Stimulated activated CD8-positive, alpha-beta memory T cell treated with anti-CD3 and anti-CD28 coated beads, Interleukin-4, amount 100 ng/mL, for 4 hours (primary cell): ENCODE results near the gene AADACL4.
"Not testable (repeated sequence)": the region's sequence is repeated elsewhere in the genome, so short reads cannot be mapped to it uniquely, and the experiment has no call there.

Experiments used
- DNase-seq, 2 donors: peaks; one replicate each; pipeline ENCODE4 v3.0.0-alpha.2; 2020; ENCODE audit warnings: low read depth in 2 of 2, low spot score in 1 of 2

Gene AADACL4

GRCh38 chr1:12657885-12658512, 14.1 kb downstream of the AADACL4 start:
- not testable (repeated sequence) for DNase-seq

- peak; percentile 35 to 58 for DNase-seq
These were observed 14.9 kb downstream of the AADACL4 start for GRCh38 chr1:12658531-12659453.

DNA sequence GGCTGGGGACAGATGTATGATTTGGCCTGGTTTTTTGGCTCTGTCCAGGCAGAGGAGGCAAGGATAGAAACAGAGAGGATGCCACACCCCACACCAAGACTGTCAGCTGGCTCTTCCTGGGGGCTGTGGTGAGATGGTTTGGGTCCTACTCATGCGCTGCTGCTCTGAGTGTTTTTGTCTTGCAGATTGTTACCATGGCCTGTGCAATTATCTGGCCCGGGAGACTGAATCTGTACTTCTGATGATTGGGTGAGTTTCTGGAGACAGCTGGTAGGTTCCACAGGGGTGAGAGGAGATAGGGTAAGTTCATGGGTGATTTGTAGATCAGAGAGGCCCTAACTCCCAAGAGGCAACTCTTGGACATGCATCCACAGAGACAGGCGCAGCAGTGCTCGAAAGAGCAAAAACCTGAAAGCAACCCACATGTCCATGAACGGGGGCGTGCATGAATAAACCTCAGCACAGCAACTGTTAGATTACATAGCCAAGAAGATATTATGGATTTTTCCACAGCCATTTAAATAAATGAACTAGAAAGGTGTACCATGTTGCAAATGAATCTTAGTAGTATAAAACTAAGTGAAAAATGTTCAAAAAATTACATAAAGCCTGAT, 17.8 kb downstream of the AADACL4 start:
- no peak for DNase-seq

DNA sequence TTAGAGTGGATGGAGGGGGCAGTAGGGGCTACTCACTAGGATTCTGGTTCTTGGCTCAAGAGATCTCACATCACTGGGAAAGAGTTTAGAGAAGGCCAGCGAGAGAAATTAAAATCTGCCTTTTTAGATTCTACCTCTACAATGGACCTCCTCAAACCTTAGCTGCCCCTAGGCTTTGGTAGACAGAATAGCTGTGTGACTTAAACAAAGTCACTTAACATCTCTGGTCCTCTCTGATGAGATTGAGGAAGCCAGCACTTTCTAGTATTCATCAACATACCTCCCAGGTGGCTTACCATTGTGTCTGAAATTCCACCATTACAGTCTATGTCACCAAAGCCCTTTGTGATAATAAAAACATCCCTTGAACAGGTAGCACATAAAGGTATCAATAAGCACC, 18.7 kb downstream of the AADACL4 start:
- DNase-seq, result no peak

DNA sequence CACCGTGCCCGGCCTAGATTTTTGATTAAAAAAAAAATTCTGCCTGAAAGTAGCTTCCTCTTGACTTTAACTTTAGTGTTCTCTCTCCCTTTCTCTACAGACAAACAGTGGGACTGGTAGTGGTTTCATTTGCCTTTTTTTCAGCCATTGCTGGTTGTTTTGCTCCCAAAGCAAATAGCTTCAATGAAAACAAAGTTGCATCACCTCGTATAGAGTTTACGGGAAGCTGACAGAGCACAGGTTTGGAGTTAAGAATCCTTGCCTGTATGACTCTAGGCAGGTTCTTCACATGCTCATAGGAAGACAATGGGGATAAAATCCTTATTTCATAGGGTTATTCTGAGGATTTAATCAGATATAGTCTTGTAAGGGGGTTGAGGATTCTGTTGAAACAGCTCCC, 21.6 kb downstream of the AADACL4 start:
- DNase-seq, result no peak

DNA sequence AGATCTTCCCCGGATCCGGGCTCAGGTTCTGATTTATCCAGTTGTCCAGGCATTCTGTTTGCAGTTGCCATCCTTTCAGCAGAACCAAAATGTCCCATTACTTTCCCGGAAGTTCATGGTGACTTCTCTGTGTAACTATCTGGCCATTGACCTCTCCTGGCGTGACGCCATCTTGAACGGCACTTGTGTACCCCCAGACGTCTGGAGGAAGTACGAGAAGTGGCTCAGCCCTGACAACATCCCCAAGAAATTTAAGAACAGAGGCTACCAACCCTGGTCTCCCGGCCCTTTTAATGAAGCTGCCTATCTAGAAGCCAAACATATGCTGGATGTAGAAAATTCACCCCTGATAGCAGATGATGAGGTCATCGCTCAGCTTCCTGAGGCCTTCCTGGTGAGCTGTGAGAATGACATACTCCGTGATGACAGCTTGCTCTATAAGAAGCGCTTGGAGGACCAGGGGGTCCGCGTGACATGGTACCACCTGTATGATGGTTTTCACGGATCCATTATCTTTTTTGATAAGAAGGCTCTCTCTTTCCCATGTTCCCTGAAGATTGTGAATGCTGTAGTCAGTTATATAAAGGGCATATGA, 22.4 kb downstream of the AADACL4 start:
- DNase-seq, result no peak

DNA sequence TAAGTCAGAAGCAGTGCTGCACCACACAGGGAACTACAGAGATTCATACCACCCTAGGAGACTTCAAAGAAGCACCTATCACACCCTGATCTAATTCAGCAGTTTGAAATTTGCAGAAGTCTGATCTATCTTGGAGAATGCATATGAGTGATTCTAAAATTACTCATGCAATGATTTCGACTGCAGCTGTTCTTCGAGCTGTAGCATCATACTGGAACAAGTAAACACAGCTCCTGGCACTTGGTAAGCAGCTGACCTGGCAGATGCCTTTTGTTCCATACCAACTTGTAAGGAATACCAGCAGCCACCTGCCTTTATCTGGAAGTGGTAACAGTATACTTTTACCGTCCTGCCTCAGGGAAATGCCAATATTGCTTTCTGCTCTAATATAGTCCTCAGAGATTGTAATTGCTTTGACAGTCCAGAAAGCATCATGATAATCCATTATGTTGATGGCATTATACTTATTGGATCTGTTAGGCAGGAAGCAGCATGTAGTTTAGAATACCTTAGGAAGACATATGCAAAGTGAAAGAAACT, 25.7 kb downstream of the AADACL4 start:
- DNase-seq, result no peak

DNA sequence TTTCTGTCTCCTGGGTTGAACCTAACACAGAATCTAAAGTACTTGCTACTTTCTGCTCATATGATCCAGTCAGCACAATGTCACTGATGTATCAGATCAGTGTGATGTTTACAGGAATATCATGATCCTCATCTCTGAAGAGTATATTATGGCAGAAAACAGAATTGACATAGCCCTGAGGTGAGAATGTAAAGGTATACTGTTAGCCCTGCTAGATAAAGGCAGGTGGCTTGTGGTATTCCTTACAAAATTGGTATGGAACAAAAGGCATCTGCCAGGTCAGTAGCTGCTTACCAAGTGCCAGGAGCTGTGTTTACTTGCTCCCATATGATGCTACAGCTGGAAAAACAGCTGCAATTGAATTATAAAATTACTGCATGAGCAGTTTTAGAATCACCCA, 30.5 kb downstream of the AADACL4 start:
- DNase-seq, result no peak

GRCh38 chr1:12676122-12676521, 32.2 kb downstream of the AADACL4 start:
- not testable (repeated sequence) for DNase-seq

DNA sequence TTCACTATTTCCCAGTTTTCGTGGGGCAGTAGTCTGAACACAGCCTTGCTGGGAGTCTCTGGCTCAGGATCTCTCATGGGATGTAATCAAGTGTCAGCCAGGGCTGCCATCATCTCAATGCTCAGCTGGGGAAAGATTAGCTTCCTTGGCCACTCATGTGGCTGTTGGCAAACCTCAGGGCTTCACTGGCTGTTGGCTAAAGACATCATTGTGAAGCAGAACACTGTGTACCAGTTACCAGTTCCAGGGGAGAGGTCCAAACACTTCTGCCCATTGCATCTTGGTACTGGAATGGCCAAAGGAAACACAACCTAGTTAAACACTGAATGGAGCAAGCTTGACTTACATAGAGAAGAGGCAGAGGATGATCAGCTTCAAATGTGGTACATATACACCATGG, 33.7 kb downstream of the AADACL4 start:
- no peak for DNase-seq

DNA sequence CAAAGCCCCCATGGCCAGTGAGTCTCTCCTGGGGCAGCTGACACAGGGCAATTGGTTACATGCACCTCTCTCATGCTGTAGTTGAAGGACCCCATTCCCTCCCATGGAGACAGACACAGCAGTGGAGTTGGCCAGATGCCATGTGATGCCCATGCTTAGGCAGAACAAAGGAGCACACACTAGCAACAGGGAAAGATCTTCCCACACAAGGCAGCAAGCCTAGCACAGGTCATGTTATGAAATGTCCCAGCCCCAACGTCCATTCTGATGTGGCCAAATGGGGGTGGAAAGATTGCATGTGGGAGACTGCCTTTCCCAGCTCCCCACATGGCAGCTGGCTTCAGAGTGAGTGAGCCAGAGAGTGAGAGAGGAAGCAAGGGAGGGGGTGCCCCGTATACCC, 34.5 kb downstream of the AADACL4 start:
- DNase-seq, result no peak

DNA sequence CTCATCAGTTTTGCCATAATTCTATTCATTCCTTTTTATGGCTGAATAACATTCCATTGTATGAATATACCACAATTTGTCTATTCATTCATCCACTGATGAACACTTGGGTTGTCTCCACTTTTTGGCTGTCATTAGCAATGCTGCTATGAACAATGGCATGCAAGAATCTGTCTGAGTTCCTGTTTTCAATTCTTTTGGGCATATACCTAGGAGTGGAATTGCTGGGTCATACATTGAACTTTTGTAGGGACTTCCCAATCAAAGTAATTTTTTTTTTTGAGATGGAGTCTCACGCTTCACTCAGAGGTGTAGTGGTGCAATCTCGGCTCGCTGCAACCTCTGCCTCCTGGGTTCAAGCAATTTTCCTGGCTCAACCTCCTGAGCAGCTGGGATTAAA, 34.9 kb downstream of the AADACL4 start:
- no peak for DNase-seq

- DNase-seq, result no peak
These were observed 46.3 kb downstream of the AADACL4 start for GRCh38 chr1:12690156-12690555.

DNA sequence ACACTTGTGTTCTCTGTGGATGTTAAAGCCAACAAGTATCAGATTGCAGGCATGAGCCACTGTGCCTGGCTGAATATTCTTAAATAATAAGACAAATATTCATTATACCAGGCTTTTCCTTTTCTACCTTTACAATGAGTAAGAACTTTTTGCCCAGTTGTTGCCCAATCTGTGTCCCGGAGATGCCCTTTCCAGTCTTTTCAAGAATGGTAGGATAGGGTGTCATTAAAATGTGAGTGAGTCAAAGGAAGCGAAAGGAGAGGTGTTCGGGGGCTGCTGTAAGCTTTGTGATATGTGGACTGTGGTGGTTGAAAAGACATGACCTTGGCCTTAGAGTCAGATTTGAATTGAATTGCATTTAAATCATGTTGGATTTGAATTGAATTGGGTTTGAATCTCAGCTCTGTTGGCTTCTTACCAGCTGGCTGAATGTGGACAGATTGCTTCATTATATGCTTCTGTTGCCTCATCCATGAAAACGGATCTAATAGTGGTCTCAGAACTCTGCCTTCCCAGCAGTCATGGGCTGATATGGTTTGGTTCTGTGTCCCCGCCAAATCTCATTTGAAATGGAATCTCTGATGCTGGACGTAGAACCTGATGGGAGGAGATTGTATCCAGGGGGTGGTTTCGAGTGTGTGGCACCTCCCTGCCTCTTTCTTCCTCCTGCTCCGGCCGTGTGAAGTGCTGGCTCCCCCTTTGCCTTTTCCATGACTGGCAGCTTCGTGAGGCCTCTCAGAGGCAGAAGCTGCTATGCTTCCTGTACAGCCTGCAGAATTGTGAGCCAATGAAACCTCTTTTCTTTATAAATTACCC, 49.3 kb downstream of the AADACL4 start:
- no peak for DNase-seq

DNA sequence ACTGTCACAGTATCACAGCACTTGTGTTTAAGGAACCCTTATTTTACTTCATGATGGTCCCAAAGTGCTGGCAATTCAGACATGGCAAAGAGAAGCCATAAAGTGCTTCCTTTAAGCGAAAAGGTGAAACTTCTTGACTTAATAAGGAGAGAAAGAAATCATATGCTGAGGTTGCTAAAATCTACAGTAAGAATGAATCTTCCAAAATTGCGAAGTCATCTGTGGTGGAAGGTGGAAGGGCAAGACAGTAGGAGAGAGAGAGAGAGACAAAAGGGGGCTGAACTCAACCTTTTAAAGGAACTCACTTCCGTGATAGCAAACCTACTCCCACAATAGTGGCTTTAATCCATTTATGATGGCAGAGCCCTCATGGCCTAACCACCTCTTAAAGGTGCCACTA, 52.8 kb downstream of the AADACL4 start:
- DNase-seq, result no peak

DNA sequence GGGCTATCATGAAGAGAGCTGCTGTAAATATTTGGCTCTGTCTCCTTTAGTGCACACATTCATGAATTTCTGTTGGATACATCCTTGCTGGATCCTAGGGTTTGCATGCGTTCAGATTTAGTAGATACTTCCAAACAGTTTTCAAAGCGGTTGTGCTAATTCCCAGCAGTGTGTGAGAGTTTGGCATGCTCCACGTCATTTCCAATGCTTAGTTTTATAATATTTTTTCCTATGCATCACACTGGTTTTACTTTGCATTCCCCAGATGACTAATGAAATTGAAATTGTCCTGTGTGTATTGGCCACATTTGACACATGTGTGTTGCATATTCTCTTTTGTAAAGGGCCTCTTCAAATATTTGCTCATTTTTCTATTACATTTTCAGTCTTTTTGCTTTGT, 53.5 kb downstream of the AADACL4 start:
- DNase-seq, result no peak

GRCh38 chr1:12703821-12704451, 60.1 kb downstream of the AADACL4 start:
- no peak for DNase-seq

GRCh38 chr1:12706061-12706460, 62.2 kb downstream of the AADACL4 start:
- no peak for DNase-seq

GRCh38 chr1:12708396-12709090, 64.7 kb downstream of the AADACL4 start:
- no peak for DNase-seq

- no peak for DNase-seq
These were observed 65.2 kb downstream of the AADACL4 start for GRCh38 chr1:12709091-12709491.
